Prostate gland (tissue), 2 donors: ENCODE measurements around the gene RIC8A. TPM values are rescaled to one million over a fixed set of nuclear protein-coding genes. Genes with fewer than 3 reads are reported as not detected.

ENCODE experiments used
- DNase-seq: peaks from one replicate; pipeline ENCODE4 v3.0.0-alpha.2; 2019; ENCODE audit warnings: low spot score
- H3K27ac ChIP-seq, 2 donors: fragments of 200-600 bp; sonication (generic); 2 replicates each; pipeline ENCODE4 v1.5.1; 2017 to 2019
- H3K27me3 ChIP-seq: fragments of 200-600 bp; sonication (generic); replicated peaks from 2 replicates; pipeline ENCODE4 v1.5.1; 2019; ENCODE audit not compliant: insufficient read depth
- H3K36me3 ChIP-seq, 2 donors: fragments of 200-600 bp; sonication (generic); 1 replicate in 1 of 2; 2 replicates in 1 of 2; pipeline versions ENCODE4 v1.5.1 to v1.8.1; 2017 to 2019
- H3K4me1 ChIP-seq: fragments of 200-600 bp; sonication (generic); replicated peaks from 2 replicates; pipeline ENCODE4 v1.5.1; 2019
- H3K4me3 ChIP-seq, 2 donors: fragments of 200-600 bp; sonication (generic); 2 replicates each; pipeline ENCODE4 v1.5.1; 2017 to 2019
- H3K9me3 ChIP-seq: fragments of 200-600 bp; sonication (generic); 2 replicates; pipeline ENCODE4 v1.5.1; 2017
- POLR2A ChIP-seq: fragments of 450-650 bp; IDR thresholded peaks from one replicate; pipeline ENCODE4 v1.6.1; 2016; ENCODE audit warnings: antibody characterized with exemption, mild to moderate bottlenecking
- POLR2AphosphoS5 ChIP-seq: sonication (generic); formaldehyde crosslinking; IDR thresholded peaks from one replicate; pipeline ENCODE4 v1.6.1; 2017; ENCODE audit warnings: antibody characterized with exemption
- WGBS: methylation state at CpG from one replicate; pipeline ENCODE4 v1.1.5; 2018; 5-methylcytosine and 5-hydroxymethylcytosine counted together
- intact Hi-C: fragments of 100-400 bp; cut with DNase I; formaldehyde crosslinking; loops from one replicate; pipeline ENCODE4 v1.14.2; 2022
- total RNA-seq, 2 donors: library from RNA; depleted of rRNA; stranded (reverse); fragments of >200 nt; gene quantifications; one replicate each; pipeline ENCODE4 v1.1.0, GENCODE V29; 2016
- TF ChIP-seq, protein P1 (sequence below), 4 experiments: fragments of 200-600 bp in 2 of 4; fragments of 450-650 bp in 2 of 4; sonication (generic) in 2 of 4; IDR thresholded peaks; 1 replicate in 3 of 4; 2 replicates in 1 of 4; pipeline ENCODE4 v1.5.1; 2016 to 2019; ENCODE audit warnings: antibody characterized with exemption in 4 of 4, mild to moderate bottlenecking in 2 of 4, moderate library complexity in 2 of 4

The RIC8A gene
- total RNA-seq, 2 donors from 2014 or later, result 82.3 to 114 TPM

DNA sequence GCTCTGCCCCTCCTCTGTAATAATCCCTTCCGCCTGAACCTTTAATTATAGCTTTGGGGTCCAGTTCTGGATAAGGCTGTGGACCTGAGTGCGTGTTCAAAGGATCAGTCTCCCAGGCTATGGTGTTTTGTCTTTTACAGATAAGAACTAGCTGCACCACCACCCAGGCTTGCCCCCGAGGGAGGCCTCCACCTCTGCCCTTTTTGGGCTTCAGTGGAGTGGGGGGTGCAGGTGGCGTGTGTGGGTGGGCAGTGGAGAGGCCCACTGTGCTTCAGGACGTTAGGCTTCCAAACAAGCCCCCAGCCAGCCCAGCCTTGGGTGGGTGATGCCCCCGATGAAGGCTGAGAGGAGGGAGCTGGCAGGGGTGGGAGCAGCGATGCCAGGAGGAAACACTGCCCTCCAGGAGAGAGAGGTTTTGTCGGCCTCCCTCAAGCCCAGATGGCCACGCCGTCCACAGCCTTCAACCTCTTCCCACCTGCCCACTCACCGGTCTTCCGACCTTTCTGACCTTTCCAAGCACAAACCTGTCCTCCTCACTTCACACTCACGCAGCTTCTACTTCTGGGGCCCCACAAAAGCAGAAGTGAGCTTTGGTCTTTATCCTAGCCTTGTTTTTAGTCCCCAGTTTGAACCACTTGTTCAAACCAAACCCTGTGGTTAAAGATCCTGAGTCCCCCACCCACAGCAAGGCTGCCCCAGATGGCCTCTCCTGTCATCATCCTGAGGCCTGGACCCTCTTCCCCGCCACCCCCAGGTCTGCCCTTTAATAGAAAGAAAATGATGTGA, 49.6 kb downstream of the RIC8A start:
- H3K36me3 ChIP-seq, result no peaks in the 10 kb centered on the region
- no peaks in the 10 kb centered on the region for H3K27me3 ChIP-seq
- H3K27ac ChIP-seq, result no peak overlapping the region
- DNase-seq, result no peak
- no peak for TF ChIP-seq POLR2AphosphoS5
- TF ChIP-seq, protein P1, sequence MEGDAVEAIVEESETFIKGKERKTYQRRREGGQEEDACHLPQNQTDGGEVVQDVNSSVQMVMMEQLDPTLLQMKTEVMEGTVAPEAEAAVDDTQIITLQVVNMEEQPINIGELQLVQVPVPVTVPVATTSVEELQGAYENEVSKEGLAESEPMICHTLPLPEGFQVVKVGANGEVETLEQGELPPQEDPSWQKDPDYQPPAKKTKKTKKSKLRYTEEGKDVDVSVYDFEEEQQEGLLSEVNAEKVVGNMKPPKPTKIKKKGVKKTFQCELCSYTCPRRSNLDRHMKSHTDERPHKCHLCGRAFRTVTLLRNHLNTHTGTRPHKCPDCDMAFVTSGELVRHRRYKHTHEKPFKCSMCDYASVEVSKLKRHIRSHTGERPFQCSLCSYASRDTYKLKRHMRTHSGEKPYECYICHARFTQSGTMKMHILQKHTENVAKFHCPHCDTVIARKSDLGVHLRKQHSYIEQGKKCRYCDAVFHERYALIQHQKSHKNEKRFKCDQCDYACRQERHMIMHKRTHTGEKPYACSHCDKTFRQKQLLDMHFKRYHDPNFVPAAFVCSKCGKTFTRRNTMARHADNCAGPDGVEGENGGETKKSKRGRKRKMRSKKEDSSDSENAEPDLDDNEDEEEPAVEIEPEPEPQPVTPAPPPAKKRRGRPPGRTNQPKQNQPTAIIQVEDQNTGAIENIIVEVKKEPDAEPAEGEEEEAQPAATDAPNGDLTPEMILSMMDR (IDR thresholded peaks at IDR 0.05), result no peak
- TF ChIP-seq POLR2A, result no peak
- intact Hi-C loops, result no loop called here
- no peaks in the 10 kb centered on the region for H3K9me3 ChIP-seq
- no peak overlapping the region for H3K4me3 ChIP-seq
- H3K4me1 ChIP-seq, result no peaks in the 10 kb centered on the region
- WGBS, result 85% methylated on average over 14 of the region's 14 CpGs

DNA sequence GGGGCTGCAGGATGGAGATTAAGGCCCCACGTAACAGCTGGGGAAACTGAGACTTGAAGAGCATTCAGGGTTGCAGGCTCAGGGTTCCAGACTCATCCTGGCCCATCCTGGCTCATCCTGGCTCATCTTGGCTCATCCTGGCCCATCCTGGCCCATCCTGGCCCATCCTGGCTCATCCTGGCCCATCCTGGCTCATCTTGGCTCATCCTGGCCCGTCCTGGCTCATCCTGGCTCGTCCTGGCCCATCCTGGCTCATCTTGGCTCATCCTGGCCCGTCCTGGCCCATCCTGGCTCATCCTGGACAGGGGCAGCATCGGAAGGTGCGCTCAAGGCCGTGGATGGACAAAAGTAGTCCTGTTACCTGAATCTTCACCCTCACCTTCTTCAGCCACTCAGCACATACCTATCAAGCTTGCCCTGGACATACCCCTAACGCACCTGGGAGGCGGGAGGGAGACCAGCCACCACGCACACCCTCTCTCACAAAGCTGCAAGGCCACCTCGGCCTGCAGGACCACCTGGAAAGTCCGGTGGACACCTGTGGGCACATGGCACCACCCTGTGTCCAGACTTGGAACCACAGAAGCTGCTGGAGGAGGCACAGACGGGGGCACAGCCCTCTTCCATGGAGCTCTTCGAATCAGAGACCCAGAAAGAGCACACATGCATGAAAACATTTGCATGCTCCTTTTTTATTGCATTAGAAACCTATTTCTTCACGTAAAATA, 50.4 kb downstream of the RIC8A start:
- 70% methylated on average over 15 of the region's 15 CpGs for WGBS
- Histone ChIP-seq H3K27me3 (no peaks in the 10 kb centered on the region), H3K27ac (no peak overlapping the region), H3K9me3 (no peaks in the 10 kb centered on the region), H3K4me1 (no peaks in the 10 kb centered on the region), H3K36me3 (no peaks in the 10 kb centered on the region), H3K4me3 (no peak overlapping the region)
- intact Hi-C loops, result no loop called here
- DNase-seq, result no peak
- no peak for TF ChIP-seq POLR2A
- TF ChIP-seq, protein P1 (IDR thresholded peaks at IDR 0.05), result peak in 2 of 4 experiments; percentile 12 to 29

DNA sequence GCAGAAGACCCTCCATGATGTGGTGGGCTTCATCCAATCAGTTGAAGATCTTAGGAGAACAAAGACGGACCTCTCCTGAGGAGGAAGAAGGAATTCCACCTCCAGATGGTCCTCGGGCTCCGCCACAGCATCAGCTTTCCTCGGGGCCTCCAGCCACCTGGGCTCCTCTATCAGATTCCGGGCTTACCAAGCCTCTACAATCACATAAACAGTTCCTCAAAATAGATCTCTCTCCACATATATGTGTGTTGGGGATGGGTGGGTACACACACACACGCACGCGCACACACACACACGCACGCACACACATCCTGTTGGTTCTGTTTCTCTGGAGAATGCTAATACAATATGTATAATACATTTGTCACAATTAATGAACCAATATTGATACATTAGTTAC, 51.9 kb downstream of the RIC8A start:
- Histone ChIP-seq H3K9me3 (no peaks in the 10 kb centered on the region), H3K27ac (no peak overlapping the region), H3K4me3 (no peak overlapping the region), H3K27me3 (no peaks in the 10 kb centered on the region), H3K36me3 (no peaks in the 10 kb centered on the region), H3K4me1 (no peaks in the 10 kb centered on the region)
- no peak for DNase-seq
- intact Hi-C loops, result no loop called here
- TF ChIP-seq, protein P1 (IDR thresholded peaks at IDR 0.05), result no peak
- TF ChIP-seq POLR2AphosphoS5, result no peak
- no peak for TF ChIP-seq POLR2A
- WGBS, result 82% methylated on average over 10 of the region's 10 CpGs

DNA sequence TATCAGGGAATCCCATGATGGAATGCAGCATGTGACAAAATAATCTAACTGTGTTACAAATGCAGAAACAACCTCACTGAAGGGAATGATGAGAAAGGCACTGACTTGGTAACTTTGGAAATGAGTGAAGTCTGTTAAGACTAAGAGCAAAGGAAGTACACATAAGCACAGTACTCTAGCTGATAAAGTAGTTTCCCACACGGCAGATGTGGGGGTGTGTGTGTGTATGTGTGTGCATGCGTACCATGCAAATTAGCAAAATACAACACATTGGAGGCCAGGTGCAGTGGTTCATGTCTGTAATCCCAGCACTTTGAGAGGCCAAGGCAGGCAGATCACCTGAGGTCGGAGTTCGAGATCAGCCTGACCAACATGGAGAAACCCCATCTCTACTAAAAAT, 54.1 kb downstream of the RIC8A start:
- H3K27me3 ChIP-seq, result no peaks in the 10 kb centered on the region
- no peaks in the 10 kb centered on the region for H3K4me1 ChIP-seq
- WGBS, result 91% methylated on average over 4 of the region's 4 CpGs
- no peak overlapping the region for H3K4me3 ChIP-seq
- intact Hi-C loops, result no loop called here
- no peak overlapping the region for H3K27ac ChIP-seq
- TF ChIP-seq POLR2AphosphoS5 (no peak), POLR2A (no peak)
- TF ChIP-seq, protein P1 (IDR thresholded peaks at IDR 0.05), result no peak
- H3K36me3 ChIP-seq, result no peaks in the 10 kb centered on the region
- no peak for DNase-seq
- H3K9me3 ChIP-seq, result no peaks in the 10 kb centered on the region

Other genes starting within 250 kb of the RIC8A start
- not detected for gene SCGB1C1, start 14.6 kb upstream of the RIC8A start, total RNA-seq
- 10 to 100 TPM; 52.1 to 54.8 TPM for gene BET1L, start 309 bp upstream of the RIC8A start, total RNA-seq
- 10 to 100 TPM; 21.5 to 32.5 TPM for gene SIRT3, start 28.6 kb downstream of the RIC8A start, total RNA-seq
- 100 to 1,000 TPM in 1 of 2 donors, 10 to 100 TPM in 1; 87.4 to 129 TPM for gene PSMD13, start 29.3 kb downstream of the RIC8A start, total RNA-seq
- gene NLRP6, start 70.7 kb downstream of the RIC8A start, total RNA-seq, result 1 to 10 TPM in 1 of 2 donors, under 1 TPM in 1; 0.18 to 2.7 TPM
- gene PGGHG, start 81.4 kb downstream of the RIC8A start, total RNA-seq, result 10 to 100 TPM; 18.4 to 63.1 TPM
- not detected for gene IFITM5, start 91.8 kb downstream of the RIC8A start, total RNA-seq
- gene IFITM2, start 100.1 kb downstream of the RIC8A start, total RNA-seq, result 100 to 1,000 TPM in 1 of 2 donors, 10 to 100 TPM in 1; 96.6 to 149 TPM
- gene IFITM1, start 106.3 kb downstream of the RIC8A start, total RNA-seq, result 100 to 1,000 TPM in 1 of 2 donors, 10 to 100 TPM in 1; 73.9 to 182 TPM
- gene IFITM3, start 113.2 kb downstream of the RIC8A start, total RNA-seq, result 100 to 1,000 TPM; 123 to 477 TPM
- 10 to 100 TPM in 1 of 2 donors, 1 to 10 TPM in 1; 5.8 to 14.2 TPM for gene B4GALNT4, start 161.8 kb downstream of the RIC8A start, total RNA-seq
- 10 to 100 TPM; 58.6 to 88.4 TPM for gene PKP3, start 186.5 kb downstream of the RIC8A start, total RNA-seq
- gene SIGIRR, start 207.3 kb downstream of the RIC8A start, total RNA-seq, result 10 to 100 TPM; 40.4 to 75.6 TPM
- 1 to 10 TPM; 8.4 to 9.1 TPM for gene ANO9, start 234.3 kb downstream of the RIC8A start, total RNA-seq
- gene PTDSS2, start 242.6 kb downstream of the RIC8A start, total RNA-seq, result 10 to 100 TPM; 46.3 to 50.3 TPM